ENCODE data around the gene MKNK2.

Gene MKNK2

GRCh38 chr19:2033825-2034159, 17.3 kb downstream of the MKNK2 start:
- Histone ChIP-seq H3K27ac (no peak overlapping the region; the same call in 1 of the 2 replicates), H3K9ac (ENCODE audit: insufficient read length) (no peak overlapping the region), H3K4me3 (no peak overlapping the region), H3K36me3 (ENCODE audit: insufficient read depth, low read length) (no peaks in the 10 kb centered on the region; the same call in 1 of the 2 replicates), H3K9me3 (ENCODE audit: low read depth, low read length) (no peaks in the 10 kb centered on the region; the same call in 1 of the 2 replicates)
- no peak for DNase-seq (ENCODE audit: low read depth, low spot score)
- TF ChIP-seq FOXP2 (optimal IDR thresholded peaks at IDR 0.05; ENCODE audit: control extremely low read depth, extremely low read length, insufficient read depth): no peak
- TF ChIP-seq POLR2AphosphoS5 (IDR thresholded peaks at IDR 0.05; ENCODE audit: borderline replicate concordance, low read depth, low read length): no peak
- no peak for TF ChIP-seq EZH2 (IDR thresholded peaks at IDR 0.05)

- no peak overlapping the region for H3K27ac ChIP-seq
- no peaks in the 10 kb centered on the region; the same call in 1 of the 2 replicates for H3K9me3 ChIP-seq (ENCODE audit: low read depth, low read length)
- TF ChIP-seq EZH2 (IDR thresholded peaks at IDR 0.05) (no peak), FOXP2 (optimal IDR thresholded peaks at IDR 0.05; ENCODE audit: control extremely low read depth, extremely low read length, insufficient read depth) (no peak), POLR2AphosphoS5 (IDR thresholded peaks at IDR 0.05; ENCODE audit: borderline replicate concordance, low read depth, low read length) (no peak)
- no peak for DNase-seq (ENCODE audit: low read depth, low spot score)
- H3K36me3 ChIP-seq (ENCODE audit: insufficient read depth, low read length): no peaks in the 10 kb centered on the region; the same call in 1 of the 2 replicates
- H3K4me3 ChIP-seq: no peak overlapping the region
- H3K9ac ChIP-seq (ENCODE audit: insufficient read length): no peak overlapping the region
Measured at GRCh38 chr19:2033115-2033824, 17.8 kb downstream of the MKNK2 start.

- peak; percentile 34; the same call in 1 of the 2 replicates for TF ChIP-seq POLR2AphosphoS5 (IDR thresholded peaks at IDR 0.05; ENCODE audit: borderline replicate concordance, low read depth, low read length)
- no peak for TF ChIP-seq EZH2 (IDR thresholded peaks at IDR 0.05)
- Histone ChIP-seq H3K9me3 (ENCODE audit: low read depth, low read length) (no peaks in the 10 kb centered on the region; the same call in 1 of the 2 replicates), H3K9ac (ENCODE audit: insufficient read length) (no peak overlapping the region), H3K36me3 (ENCODE audit: insufficient read depth, low read length) (no peaks in the 10 kb centered on the region), H3K27ac (peak overlapping the region; percentile 61; the same call in 1 of the 2 replicates), H3K4me3 (peak overlapping the region; percentile 63)
- no peak for DNase-seq (ENCODE audit: low read depth, low spot score)
Measured at GRCh38 chr19:2032296-2032941, 18.6 kb downstream of the MKNK2 start.

GRCh38 chr19:2027361-2027760, 23.7 kb downstream of the MKNK2 start:
- no peak for TF ChIP-seq POLR2AphosphoS5 (IDR thresholded peaks at IDR 0.05; ENCODE audit: borderline replicate concordance, low read depth, low read length)
- no peak for TF ChIP-seq FOXP2 (optimal IDR thresholded peaks at IDR 0.05; ENCODE audit: control extremely low read depth, extremely low read length, insufficient read depth)
- Histone ChIP-seq H3K4me3 (no peak overlapping the region), H3K9me3 (ENCODE audit: low read depth, low read length) (no peaks in the 10 kb centered on the region), H3K36me3 (ENCODE audit: insufficient read depth, low read length) (no peaks in the 10 kb centered on the region), H3K27ac (no peak overlapping the region), H3K9ac (ENCODE audit: insufficient read length) (no peak overlapping the region)
- DNase-seq (ENCODE audit: low read depth, low spot score): no peak

- no peak overlapping the region for H3K9ac ChIP-seq (ENCODE audit: insufficient read length)
- no peak overlapping the region for H3K27ac ChIP-seq
- no peak overlapping the region for H3K4me3 ChIP-seq
- no peaks in the 10 kb centered on the region for H3K36me3 ChIP-seq (ENCODE audit: insufficient read depth, low read length)
- no peak for TF ChIP-seq EZH2 (IDR thresholded peaks at IDR 0.05)
- TF ChIP-seq POLR2AphosphoS5 (IDR thresholded peaks at IDR 0.05; ENCODE audit: borderline replicate concordance, low read depth, low read length): no peak
- no peak for TF ChIP-seq FOXP2 (optimal IDR thresholded peaks at IDR 0.05; ENCODE audit: control extremely low read depth, extremely low read length, insufficient read depth)
- no peak for DNase-seq (ENCODE audit: low read depth, low spot score)
- no peaks in the 10 kb centered on the region for H3K9me3 ChIP-seq (ENCODE audit: low read depth, low read length)
Measured at GRCh38 chr19:2026770-2027169, 24.3 kb downstream of the MKNK2 start.

GRCh38 chr19:2022289-2022688, 28.8 kb downstream of the MKNK2 start:
- Histone ChIP-seq H3K27ac (no peak overlapping the region), H3K4me3 (no peak overlapping the region), H3K9me3 (ENCODE audit: low read depth, low read length) (no peaks in the 10 kb centered on the region), H3K9ac (ENCODE audit: insufficient read length) (no peak overlapping the region), H3K36me3 (ENCODE audit: insufficient read depth, low read length) (no peaks in the 10 kb centered on the region)
- TF ChIP-seq FOXP2 (optimal IDR thresholded peaks at IDR 0.05; ENCODE audit: control extremely low read depth, extremely low read length, insufficient read depth) (no peak), POLR2AphosphoS5 (IDR thresholded peaks at IDR 0.05; ENCODE audit: borderline replicate concordance, low read depth, low read length) (no peak), EZH2 (IDR thresholded peaks at IDR 0.05) (no peak)
- DNase-seq (ENCODE audit: low read depth, low spot score): no peak

- no peak overlapping the region for H3K4me3 ChIP-seq
- H3K27ac ChIP-seq: no peak overlapping the region
- no peak overlapping the region for H3K9ac ChIP-seq (ENCODE audit: insufficient read length)
- no peaks in the 10 kb centered on the region for H3K36me3 ChIP-seq (ENCODE audit: insufficient read depth, low read length)
- no peaks in the 10 kb centered on the region for H3K9me3 ChIP-seq (ENCODE audit: low read depth, low read length)
- TF ChIP-seq EZH2 (IDR thresholded peaks at IDR 0.05) (no peak), POLR2AphosphoS5 (IDR thresholded peaks at IDR 0.05; ENCODE audit: borderline replicate concordance, low read depth, low read length) (no peak), FOXP2 (optimal IDR thresholded peaks at IDR 0.05; ENCODE audit: control extremely low read depth, extremely low read length, insufficient read depth) (no peak)
- no peak for DNase-seq (ENCODE audit: low read depth, low spot score)
Measured at GRCh38 chr19:2021453-2022140, 29.4 kb downstream of the MKNK2 start.

- Histone ChIP-seq H3K36me3 (ENCODE audit: insufficient read depth, low read length) (no peaks in the 10 kb centered on the region), H3K4me3 (no peak overlapping the region), H3K27ac (no peak overlapping the region), H3K9me3 (ENCODE audit: low read depth, low read length) (no peaks in the 10 kb centered on the region), H3K9ac (ENCODE audit: insufficient read length) (no peak overlapping the region)
- TF ChIP-seq FOXP2 (optimal IDR thresholded peaks at IDR 0.05; ENCODE audit: control extremely low read depth, extremely low read length, insufficient read depth): no peak
- no peak for TF ChIP-seq POLR2AphosphoS5 (IDR thresholded peaks at IDR 0.05; ENCODE audit: borderline replicate concordance, low read depth, low read length)
- no peak for TF ChIP-seq EZH2 (IDR thresholded peaks at IDR 0.05)
- DNase-seq (ENCODE audit: low read depth, low spot score): no peak
Measured at GRCh38 chr19:2018752-2019151, 32.3 kb downstream of the MKNK2 start.

Data from SK-N-MC (cell line).